GM21447 (cell line): Measurements from ENCODE around the gene PARD3.

Experiments used
- ATAC-seq: cut with Tn5 transposase; IDR thresholded peaks from one replicate; pipeline ENCODE4 v1.9.1; 2021; ENCODE audit not compliant: unreplicated experiment

Gene PARD3

DNA sequence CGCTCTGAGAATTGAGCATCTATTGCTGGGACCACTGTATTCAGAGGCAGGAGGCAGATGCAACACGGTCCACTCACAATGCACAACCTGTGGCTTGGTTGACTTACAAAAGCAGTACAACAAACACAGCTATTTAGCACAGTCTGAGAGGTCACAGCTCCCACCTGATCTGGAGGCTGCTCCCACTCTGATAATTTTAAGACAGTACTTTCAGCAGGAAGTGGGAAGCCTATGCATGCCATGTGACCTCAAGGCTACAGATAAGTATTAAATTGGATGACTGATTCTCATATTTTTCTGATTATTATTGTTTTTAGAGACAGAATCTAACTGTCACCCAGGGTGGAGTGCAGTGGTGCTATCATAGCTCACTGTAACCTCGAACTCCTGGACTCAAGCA, 659.3 kb downstream of the PARD3 start:
- ATAC-seq: no peak

DNA sequence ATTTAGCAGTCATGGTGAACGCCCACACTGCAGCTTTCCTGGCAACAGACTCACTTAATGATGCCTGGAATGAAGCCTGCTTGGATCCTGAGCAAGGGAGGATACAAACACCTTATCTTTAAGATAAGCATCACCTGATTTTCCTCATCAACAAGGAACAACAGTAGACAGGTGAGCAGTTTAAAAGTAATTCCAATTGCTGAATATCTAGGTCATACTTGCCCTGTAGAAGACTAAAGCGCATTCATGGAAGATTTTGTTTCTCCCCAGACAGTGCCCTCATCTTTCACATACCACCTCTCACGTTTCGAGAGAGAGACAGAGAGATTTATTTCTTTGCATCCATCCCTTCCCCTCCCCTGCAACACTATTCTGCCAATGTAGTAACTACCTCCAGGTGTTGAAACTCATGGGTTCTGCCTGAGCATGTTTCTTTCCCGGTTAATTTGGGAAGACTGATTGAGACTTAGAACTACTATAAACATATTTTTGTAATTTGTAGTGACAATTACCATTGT, 660.7 kb downstream of the PARD3 start:
- ATAC-seq: no peak

DNA sequence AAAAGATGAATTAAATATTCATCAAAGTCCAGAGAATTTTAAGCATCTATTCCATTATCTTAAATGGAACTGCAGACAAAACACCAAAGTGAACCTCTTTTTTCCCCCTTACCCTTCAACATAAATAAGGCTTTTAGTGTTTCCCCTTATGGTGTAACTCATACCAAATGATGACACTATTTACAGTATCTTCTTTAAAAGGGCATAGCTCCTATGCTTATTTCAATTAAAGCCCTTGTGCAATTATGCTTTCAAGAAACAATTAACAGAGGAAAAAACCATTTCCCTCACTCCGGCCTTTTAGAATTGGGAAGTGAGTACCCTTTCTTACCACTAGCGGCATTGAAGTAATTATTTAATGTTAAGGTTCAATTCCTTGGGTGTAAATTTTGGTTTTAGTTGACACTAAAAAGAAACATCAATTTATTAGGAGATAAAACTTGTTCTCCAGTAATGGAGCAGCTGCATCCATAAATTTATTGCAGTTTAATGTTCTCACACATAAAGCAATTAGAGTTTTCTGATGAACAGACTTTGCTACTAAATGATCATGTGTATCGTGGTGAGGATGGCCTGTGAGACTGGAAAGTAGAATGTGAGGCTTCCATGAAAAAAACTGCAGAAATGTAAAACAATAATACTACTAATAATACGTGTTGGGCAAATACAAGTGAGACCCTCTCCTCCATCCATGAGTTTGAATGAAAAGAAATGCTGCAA, 661.3 kb downstream of the PARD3 start:
- ATAC-seq: no peak

DNA sequence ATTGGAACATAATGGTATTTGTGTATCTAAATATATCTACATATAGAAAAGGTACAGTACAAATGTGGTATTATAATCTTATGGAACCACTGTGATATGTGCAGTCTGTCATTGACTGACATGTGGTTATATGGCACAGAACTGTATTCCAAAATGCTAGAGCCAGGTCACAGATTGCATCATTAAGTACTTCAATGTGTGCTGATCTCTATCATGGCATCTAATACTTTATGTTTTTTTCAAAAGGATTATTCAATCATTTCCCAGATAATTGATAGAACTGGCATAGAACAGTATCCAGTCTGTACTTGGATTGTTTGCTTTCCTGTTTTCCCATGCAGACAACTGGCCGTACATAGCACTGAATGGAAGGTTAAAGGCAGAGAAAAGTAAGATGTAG, 662.7 kb downstream of the PARD3 start:
- ATAC-seq: no peak

DNA sequence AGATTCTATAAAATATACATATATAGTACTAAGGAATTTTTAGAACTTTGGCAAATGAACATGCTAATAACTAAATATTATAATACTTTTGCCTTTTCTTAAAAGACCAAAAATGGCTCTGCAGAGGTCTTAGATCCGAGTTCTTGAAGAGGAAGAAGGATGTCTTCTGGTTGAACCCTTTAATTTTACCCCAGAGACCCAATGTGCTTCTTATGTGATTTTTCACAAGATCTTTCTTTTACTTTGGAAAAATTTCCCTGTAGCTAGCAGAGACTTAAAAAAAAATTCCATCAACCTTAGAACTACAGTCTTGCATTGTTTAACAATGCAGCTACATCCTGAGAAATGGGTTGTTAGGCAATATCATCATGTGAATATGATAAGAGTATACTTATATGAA, 663.2 kb downstream of the PARD3 start:
- no peak for ATAC-seq

DNA sequence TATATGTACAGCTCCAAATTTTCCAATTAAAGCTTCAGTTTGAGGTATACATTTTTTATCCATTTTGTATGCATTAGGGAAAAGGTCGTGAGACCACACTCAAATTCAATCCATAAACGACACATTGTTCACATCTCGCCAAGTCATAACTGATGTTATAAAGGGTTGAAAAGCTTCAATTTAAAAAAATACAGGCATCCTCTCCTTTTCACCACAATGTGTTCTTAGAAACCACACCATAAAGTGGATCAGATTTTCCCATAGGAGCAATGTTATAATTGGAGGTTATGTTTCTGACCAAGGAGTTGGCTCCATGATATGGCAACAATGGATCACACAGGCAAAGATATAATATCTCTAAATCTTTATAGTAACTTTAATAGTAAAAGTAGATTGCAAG, 663.6 kb downstream of the PARD3 start:
- no peak for ATAC-seq

DNA sequence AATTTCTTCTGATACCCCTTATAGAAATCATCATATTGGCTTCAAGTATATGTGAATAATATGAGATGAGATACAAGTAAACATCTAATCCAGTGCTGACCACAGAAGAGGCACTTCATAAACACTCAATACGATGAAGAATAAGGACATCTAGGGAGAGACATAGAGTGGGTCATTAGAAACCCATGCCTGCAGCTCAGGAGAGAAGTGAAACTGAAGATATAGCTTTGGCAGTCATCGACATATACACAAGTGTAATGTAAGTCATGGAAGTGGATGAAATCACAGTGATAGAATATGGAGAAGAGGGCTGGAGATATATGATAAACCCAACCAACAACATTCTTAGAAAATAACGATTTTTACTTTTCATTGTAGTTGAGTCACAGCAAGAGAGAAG, 665.0 kb downstream of the PARD3 start:
- no peak for ATAC-seq

DNA sequence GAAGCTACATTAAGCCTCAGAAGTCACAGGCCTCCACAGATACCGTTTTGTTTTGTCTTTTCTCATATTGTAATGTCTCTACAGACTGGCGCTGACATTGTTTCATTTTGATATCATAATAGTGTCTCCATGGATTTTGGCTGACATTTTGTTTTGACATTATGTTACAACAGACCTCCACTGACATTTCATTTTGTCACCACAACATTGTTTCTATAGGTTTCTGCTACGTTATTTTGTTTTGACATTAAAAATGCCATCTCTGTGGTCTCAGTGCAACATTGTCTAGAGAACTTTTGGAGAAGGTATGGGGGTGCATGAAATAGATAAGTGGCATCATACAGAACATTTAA, 666.8 kb downstream of the PARD3 start:
- no peak for ATAC-seq

DNA sequence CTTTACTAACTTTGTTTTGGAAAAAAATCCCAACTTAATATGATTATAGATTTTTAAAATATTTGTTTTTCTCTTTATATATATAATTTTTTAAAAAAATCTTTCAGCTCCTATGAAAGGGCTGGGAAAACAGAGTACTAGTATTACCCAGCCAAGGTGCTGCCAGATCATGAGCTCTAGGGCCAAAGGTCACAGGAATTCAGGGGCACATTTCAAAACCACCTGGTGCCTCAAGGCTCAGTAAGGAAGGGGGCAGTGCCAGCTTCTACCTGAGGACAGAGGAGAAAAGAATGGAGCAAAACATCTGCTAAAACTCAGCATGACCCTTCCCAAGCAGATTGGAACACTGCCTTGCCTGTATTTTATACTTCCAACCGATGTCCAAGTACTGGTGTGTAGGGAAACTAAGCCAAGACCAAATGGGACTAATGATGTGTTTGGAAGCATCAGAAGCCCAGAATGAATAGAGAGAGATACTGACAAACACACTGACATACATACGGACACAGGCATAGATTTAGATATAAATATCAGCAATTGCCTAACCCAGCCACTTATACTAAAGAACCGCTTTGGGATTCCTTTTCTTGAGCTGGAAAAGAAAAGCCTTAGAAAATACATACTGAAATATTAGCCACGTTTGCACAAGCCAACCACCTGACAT, 667.3 kb downstream of the PARD3 start:
- no peak for ATAC-seq

DNA sequence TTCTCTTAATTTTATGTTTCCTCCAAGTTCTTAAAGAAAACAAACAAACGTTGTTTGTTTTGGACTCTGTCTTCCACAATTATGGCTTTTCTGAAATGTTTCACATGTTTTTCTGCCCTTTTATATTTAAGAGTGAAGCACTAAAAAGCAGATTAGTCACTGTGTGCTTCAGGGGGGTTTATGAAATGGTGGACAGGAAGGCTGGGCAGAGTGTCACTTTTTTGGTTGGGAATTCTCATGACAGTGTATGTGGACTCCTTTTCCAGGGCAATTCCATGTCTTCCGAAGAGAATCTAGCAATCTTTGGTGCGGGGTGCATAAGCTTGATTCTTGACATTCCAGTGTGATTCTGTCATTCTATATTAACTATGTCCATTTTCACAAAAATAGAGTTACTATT, 669.4 kb downstream of the PARD3 start:
- no peak for ATAC-seq

DNA sequence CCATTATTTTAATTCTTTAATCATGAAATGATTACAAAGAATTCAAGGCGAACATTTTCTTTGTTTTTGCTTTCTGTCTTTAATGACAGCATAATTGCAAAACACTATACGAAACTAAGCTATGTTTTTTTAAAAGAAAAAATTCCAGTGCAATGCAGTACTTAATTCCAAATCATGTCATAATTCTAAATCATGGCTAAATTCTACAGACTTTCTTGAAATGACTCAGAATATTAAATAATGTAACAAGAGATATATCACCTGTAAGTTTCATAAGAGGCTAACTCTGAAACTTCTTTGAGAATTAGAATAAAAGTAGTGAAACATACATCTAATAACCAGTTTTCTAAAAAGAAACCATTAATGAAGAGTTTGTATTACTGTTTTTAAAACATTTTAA, 671.6 kb downstream of the PARD3 start:
- no peak for ATAC-seq

DNA sequence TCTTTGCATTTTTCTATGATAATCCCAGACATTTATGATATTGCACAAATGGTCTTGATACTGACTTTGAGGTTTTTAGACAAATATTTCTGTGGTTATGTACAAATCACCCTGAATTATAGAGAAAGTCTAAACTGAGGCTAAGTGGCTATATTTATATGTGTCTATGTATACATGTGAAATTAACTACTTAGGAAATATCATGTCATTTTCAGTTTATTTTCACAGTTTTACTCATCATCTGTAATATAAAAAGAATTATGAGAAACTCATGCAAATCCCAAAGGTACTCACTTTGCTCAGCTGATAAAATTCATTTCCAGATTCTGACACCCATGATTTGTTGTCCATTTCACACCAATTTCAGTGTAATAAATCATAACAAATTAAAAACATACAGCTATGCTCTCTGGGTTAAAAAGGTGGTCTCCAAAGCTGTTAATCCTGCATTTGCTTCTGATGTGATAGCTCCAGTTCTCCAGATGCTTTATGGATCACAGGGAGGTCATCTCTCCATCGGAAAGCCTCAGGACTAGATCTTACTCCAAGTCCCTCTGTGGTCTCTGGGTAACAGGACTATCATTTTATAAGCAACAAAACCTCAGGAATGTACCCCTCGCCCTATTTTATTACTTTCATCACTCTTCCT, 673.9 kb downstream of the PARD3 start:
- no peak for ATAC-seq

DNA sequence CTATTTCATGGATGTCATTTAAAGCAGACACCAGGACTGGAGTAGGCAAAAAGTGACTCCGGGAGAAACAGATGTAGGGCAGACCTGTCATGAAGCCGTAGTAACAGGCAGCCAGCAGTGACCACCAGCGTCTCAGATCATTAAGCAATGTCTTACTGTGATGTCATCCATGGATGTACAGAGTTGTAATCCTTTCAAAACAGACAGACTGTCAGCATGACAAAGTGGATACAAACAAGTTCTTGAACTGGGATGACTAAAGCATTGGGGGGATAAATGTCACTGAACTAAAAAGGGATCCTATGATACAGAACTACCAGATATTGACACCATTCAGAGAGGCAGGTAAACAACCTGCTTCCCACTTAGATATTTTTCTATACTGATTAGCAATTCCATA, 675.5 kb downstream of the PARD3 start:
- no peak for ATAC-seq

DNA sequence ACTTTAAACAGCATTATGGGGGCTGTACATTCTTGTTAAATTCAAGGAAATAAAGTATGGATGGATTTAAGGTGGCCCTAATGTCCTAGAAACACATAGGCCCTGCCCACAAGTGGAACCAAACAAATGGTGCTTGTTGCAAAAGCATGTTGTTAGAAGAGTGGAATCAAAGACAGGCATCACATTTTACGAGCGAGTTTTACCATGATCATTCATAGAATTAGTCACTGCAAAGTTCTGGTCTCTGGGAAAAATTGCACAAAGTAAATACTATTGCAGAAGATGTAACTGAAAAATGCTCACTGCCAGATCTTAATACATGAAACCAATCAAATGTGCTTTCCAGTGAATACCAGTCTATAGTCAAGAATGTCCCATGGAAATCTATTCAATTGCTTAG, 677.1 kb downstream of the PARD3 start:
- no peak for ATAC-seq

DNA sequence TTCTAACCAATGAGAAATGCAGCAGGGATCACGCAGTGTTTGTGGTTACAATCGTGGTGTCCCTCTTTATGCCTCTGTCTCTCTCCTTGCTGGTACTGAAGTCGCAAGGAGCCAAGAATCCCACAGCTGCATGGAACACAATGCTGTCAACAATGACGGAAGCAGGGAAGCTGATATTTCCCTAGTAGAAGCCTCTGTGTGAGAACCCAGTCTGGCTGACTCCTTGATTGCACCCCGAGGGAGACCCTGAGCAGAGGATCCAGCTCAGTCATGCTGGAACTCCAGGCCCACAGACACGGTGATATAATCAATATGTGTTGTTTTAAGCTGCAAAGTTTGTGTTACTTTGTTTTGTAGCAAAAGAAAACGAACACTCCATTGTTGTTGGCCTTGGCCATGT, 677.9 kb downstream of the PARD3 start:
- no peak for ATAC-seq

DNA sequence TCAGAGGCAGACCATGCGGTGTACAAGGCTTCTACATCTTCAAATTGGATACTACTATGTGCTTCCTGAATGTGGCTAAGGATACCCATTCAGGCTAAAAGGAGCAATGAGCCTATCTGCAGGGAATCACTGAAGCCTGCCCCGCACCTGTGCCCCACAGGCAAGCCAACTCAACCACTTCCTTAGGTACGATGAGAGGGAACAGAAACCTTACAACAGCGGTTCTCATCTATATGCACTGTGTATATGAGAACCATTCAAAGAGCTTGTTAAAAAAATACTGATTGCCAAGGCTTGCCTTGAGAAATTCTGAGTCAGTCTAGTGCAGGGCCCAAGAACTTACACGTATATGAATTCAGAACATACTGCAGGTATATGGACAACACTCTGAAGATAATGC, 679.6 kb downstream of the PARD3 start:
- no peak for ATAC-seq

DNA sequence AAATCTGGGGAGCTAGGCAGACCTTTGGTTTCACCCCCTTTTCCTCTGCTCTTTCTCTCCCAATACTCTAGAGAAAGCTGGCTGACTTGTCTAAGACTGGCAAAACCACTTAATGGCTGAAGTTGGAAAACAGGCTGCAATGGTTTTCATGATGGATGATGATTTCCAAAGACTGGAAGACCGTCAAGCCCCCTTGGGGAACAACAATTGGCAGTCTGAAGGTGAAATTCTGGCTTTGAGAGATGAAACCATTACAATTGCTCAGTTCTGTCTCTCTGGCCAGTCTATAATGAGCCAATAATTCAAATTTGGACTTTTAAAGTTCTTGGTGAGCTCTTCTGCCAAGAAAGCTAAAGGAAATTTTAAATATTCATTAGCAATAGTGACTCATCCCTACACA, 680.5 kb downstream of the PARD3 start:
- no peak for ATAC-seq

DNA sequence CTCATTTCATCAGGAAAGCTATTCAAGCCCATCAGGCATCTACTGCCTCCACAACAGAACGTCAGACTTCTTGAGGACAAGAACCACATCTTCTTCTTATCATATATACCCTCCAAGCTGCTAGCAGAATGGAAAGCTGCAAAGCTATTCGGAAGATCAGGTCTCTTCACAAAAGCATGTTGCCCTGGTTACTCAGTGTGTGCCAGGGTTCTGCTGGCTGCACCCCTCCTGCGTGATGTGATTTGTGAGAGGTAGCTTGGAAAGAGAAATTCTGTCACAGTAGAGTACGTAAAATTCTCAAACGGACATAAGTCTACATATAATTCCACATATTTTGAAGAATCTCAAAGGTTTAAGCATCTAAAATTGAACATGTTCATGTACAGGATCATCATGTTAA, 681.7 kb downstream of the PARD3 start:
- no peak for ATAC-seq

DNA sequence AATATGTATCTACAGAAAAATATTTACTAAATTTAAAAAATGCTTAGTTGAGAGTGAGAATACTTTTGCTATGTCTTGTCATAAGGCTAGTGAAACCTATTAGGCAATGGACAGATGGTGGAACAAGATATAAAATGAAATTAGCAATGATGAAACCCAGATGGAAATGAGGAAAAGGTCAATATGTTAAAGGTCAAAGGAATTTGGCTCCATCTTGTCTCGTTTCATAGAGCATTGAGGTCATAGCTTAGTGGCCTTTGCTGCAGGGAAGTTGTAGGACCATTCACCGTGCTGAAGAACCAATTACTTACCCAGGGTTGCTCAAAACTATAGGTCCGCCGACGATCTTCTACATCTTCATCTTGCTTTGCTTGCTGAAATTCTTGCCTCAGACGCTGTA, 683.9 kb downstream of the PARD3 start:
- no peak for ATAC-seq

DNA sequence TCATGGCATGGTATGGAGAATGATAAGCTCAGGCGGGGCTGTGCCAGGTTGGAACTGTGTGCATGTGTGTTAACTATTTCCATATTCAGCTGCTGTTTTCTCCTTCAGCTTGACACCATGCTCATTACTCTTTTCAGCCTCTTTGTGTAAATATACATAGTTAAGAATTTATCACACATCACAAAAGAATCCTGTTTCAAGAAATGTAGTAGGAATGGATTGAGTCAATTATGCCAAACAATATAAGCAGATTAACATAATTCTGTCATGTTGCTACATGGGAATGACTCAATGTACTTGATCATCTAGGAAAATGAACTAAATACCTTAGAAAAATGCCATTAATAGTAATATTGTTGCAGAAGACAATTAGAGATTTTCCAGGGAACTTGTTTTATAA, 687.4 kb downstream of the PARD3 start:
- no peak for ATAC-seq

DNA sequence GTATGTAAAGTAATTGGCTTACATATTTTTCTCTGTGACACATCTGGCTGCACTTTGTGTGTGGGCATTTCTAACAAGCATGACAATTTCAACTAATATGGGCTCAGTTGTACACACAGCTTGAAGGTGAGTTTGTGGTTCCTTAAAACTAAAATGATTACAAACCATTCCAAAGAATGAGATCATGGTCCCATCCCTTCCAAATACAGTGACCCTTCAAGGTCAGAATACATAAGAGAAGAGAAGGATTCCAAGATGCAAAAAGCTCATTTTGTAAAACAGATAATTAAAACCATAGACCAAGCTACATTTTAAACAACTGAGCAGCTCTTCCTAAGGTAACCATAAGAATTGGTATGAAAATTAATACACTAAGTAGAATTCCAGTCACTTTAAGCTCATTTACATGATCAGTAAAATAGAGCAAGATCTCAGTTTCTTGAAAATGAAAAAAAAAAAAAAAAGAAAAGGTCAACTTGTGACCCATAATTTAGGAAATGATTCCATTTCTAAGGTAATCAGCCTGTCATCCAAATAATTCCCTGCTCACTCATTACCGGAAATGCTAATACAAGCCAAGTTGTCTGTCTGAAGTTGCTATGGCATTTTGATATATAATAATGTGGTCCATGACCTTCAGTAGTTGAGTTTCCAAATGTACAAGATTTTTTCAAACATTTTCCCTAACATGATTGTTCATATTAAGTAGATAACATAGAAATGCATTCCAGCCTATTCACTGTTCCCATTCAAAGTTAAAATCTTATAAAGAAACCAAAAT, 688.5 kb downstream of the PARD3 start:
- no peak for ATAC-seq

DNA sequence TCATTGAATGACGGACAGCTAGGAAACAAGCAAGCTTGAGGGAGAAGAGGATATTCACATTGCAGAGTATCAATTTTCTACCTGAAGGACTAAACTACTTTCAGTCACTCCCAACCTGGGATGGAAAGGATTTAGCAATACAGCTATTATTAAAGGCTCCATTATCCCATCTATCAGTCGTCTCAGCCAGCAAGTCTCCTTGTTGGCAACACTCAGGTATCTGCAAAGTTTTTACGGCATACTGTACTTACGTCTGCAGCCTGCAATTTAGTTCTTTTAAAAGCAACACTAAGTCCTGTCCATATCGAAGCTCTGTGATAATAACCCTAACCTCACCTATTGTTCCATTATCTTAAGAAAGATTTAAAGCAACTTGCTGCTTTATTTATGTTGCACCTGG, 689.4 kb downstream of the PARD3 start:
- ATAC-seq: no peak
